Thyroid gland (tissue), 4 donors: ENCODE measurements around the gene TCOF1. TPM values are rescaled to one million over a fixed set of nuclear protein-coding genes. Genes with fewer than 3 reads are reported as not detected.

Experiments
- DNase-seq, 2 donors: peaks; one replicate each; pipeline ENCODE4 v3.0.0-alpha.2; 2019
- H3K27ac ChIP-seq, 3 donors: fragments of 200-600 bp; sonication (generic); 1 replicate in 2 of 3; 2 replicates in 1 of 3; pipeline ENCODE4 v1.5.1; 2016 to 2019; ENCODE audit warnings: mild to moderate bottlenecking in 1 of 3, moderate library complexity in 1 of 3
- H3K27me3 ChIP-seq: fragments of 200-600 bp; sonication (generic); one replicate; pipeline ENCODE4 v1.5.1; 2019
- H3K36me3 ChIP-seq, 2 donors: fragments of 200-600 bp; sonication (generic); one replicate each; pipeline ENCODE4 v1.5.1; 2016 to 2019
- H3K4me1 ChIP-seq, 2 donors: fragments of 200-600 bp; sonication (generic); one replicate each; pipeline ENCODE4 v1.5.1; 2017 to 2019
- H3K4me3 ChIP-seq, 3 donors: fragments of 200-600 bp; sonication (generic); replicated peaks in 1 of 3; 1 replicate in 2 of 3; 2 replicates in 1 of 3; pipeline ENCODE4 v1.5.1; 2016; ENCODE audit warnings: mild to moderate bottlenecking in 1 of 3
- H3K9me3 ChIP-seq: fragments of 200-600 bp; sonication (generic); one replicate; pipeline ENCODE4 v1.5.1; 2017
- POLR2A ChIP-seq, 2 donors: fragments of 450-650 bp; IDR thresholded peaks; one replicate each; pipeline ENCODE4 v1.6.1; 2017; ENCODE audit warnings: antibody characterized with exemption in 2 of 2, mild to moderate bottlenecking in 2 of 2, moderate library complexity in 1 of 2
- WGBS, 2 donors: methylation state at CpG; one replicate each; pipeline ENCODE4 v1.1.5; 2017; 5-methylcytosine and 5-hydroxymethylcytosine counted together
- intact Hi-C: fragments of 100-400 bp; cut with DNase I; formaldehyde crosslinking; loops from one replicate; pipeline ENCODE4 v1.15.1; 2023
- total RNA-seq, 4 donors: library from RNA; depleted of rRNA; stranded (reverse); fragments of >200 nt; gene quantifications; one replicate each; pipeline ENCODE4 v1.2.3, GENCODE V29; 2016
- TF ChIP-seq, protein P1 (sequence below), 6 experiments: fragments of 200-600 bp in 3 of 6; fragments of 450-650 bp in 3 of 6; sonication (generic) in 3 of 6; IDR thresholded peaks; one replicate each; pipeline ENCODE4 v1.5.1; 2016 to 2019; ENCODE audit warnings: antibody characterized with exemption in 6 of 6, mild to moderate bottlenecking in 2 of 6, inconsistent platforms in 1 of 6, moderate library complexity in 1 of 6

TCOF1 gene
- total RNA-seq, 4 donors from 2014 or later: 20.7 to 28.0 (median 25.3) TPM

GRCh38 chr5:150402229-150402773 lies 44.8 kb downstream of the TCOF1 start:
- DNase-seq: no peak
- intact Hi-C loops: no loop called here
- 83 to 100% methylated on average over 1 to 4 of the region's 4 CpGs for WGBS, 2 donors
- Histone ChIP-seq H3K4me3 (no peak overlapping the region), H3K36me3 (peaks cover 14 to 23% of the 10 kb centered on the region in 2 donors), H3K27ac (no peak overlapping the region), H3K27me3 (no peaks in the 10 kb centered on the region), H3K9me3 (no peaks in the 10 kb centered on the region), H3K4me1 (peaks cover 0 to 1% of the 10 kb centered on the region in 2 donors)
- TF ChIP-seq, protein P1, sequence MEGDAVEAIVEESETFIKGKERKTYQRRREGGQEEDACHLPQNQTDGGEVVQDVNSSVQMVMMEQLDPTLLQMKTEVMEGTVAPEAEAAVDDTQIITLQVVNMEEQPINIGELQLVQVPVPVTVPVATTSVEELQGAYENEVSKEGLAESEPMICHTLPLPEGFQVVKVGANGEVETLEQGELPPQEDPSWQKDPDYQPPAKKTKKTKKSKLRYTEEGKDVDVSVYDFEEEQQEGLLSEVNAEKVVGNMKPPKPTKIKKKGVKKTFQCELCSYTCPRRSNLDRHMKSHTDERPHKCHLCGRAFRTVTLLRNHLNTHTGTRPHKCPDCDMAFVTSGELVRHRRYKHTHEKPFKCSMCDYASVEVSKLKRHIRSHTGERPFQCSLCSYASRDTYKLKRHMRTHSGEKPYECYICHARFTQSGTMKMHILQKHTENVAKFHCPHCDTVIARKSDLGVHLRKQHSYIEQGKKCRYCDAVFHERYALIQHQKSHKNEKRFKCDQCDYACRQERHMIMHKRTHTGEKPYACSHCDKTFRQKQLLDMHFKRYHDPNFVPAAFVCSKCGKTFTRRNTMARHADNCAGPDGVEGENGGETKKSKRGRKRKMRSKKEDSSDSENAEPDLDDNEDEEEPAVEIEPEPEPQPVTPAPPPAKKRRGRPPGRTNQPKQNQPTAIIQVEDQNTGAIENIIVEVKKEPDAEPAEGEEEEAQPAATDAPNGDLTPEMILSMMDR (IDR thresholded peaks at IDR 0.05): no peak
- TF ChIP-seq POLR2A (IDR thresholded peaks at IDR 0.05): no peak

DNA sequence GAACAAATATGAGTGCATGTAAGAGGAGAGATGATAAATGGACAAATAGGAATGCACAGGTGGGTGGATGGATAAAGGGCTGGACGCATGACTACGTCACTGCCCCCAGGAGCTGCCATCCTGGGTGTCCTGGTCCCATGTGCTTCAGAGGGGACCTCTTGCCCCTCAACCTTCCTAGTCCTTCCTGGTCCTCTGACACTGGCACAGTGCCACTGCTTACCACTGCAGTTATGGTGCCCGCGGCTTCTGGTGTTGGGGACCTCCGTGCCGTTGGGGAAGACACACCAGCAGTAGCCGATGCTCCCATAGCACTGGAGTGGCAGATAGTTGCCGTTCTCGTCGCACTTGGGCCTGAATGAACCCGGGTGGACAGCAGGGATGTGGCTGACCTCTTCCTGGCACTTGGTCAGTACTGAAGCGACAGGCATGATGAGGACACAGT lies 45.4 kb downstream of the TCOF1 start:
- no peaks in the 10 kb centered on the region for H3K27me3 ChIP-seq
- intact Hi-C loops: no loop called here
- no peak overlapping the region for H3K27ac ChIP-seq
- WGBS, 2 donors: 86 to 93% methylated on average over 7 to 10 of the region's 12 CpGs
- peaks cover 14 to 23% of the 10 kb centered on the region in 2 donors for H3K36me3 ChIP-seq
- H3K9me3 ChIP-seq: no peaks in the 10 kb centered on the region
- no peak for DNase-seq
- H3K4me1 ChIP-seq: peaks cover 0 to 5% of the 10 kb centered on the region in 2 donors
- no peak for TF ChIP-seq POLR2A (IDR thresholded peaks at IDR 0.05)
- TF ChIP-seq, protein P1 (IDR thresholded peaks at IDR 0.05): no peak
- no peak overlapping the region for H3K4me3 ChIP-seq

GRCh38 chr5:150404121-150404520 lies 46.6 kb downstream of the TCOF1 start:
- WGBS, 2 donors: 77 to 92% methylated on average over 4 to 5 of the region's 5 CpGs
- intact Hi-C loops: no loop called here
- Histone ChIP-seq H3K4me3 (no peak overlapping the region), H3K27me3 (no peaks in the 10 kb centered on the region), H3K27ac (no peak overlapping the region), H3K4me1 (peaks cover 0 to 8% of the 10 kb centered on the region in 2 donors), H3K36me3 (peaks cover 14 to 18% of the 10 kb centered on the region in 2 donors), H3K9me3 (no peaks in the 10 kb centered on the region)
- TF ChIP-seq, protein P1 (IDR thresholded peaks at IDR 0.05): no peak
- no peak for TF ChIP-seq POLR2A (IDR thresholded peaks at IDR 0.05)
- no peak for DNase-seq

- DNase-seq: no peak
- Histone ChIP-seq H3K27me3 (no peaks in the 10 kb centered on the region), H3K27ac (no peak overlapping the region), H3K36me3 (peaks cover 14 to 18% of the 10 kb centered on the region in 2 donors), H3K9me3 (no peaks in the 10 kb centered on the region), H3K4me1 (peaks cover 0 to 8% of the 10 kb centered on the region in 2 donors), H3K4me3 (no peak overlapping the region)
- intact Hi-C loops: no loop called here
- WGBS, 2 donors: 94 to 95% methylated on average over 10 of the region's 10 CpGs
- TF ChIP-seq, protein P1 (IDR thresholded peaks at IDR 0.05): no peak
- TF ChIP-seq POLR2A (IDR thresholded peaks at IDR 0.05): no peak
Measured at GRCh38 chr5:150404535-150404934, 47.0 kb downstream of the TCOF1 start.

GRCh38 chr5:150404941-150405816 lies 47.7 kb downstream of the TCOF1 start:
- no peak overlapping the region for H3K4me3 ChIP-seq
- peaks cover 3 to 11% of the 10 kb centered on the region in 2 donors for H3K4me1 ChIP-seq
- 83 to 95% methylated on average over 6 to 9 of the region's 9 CpGs for WGBS, 2 donors
- TF ChIP-seq POLR2A (IDR thresholded peaks at IDR 0.05): no peak
- TF ChIP-seq, protein P1 (IDR thresholded peaks at IDR 0.05): no peak
- no peak for DNase-seq
- H3K36me3 ChIP-seq: peaks cover 12 to 14% of the 10 kb centered on the region in 2 donors
- intact Hi-C loops: no loop called here
- no peaks in the 10 kb centered on the region for H3K27me3 ChIP-seq
- no peak overlapping the region for H3K27ac ChIP-seq
- no peaks in the 10 kb centered on the region for H3K9me3 ChIP-seq
